NOMO-1 (cell line): ENCODE measurements around the gene GTF2B.
"Not testable (repeated sequence)": the region's sequence is repeated elsewhere in the genome, so short reads cannot be mapped to it uniquely, and the experiment has no call there.

ENCODE experiments used
- DNase-seq, 2 experiments: peaks; one replicate each; lab custom pipeline; 2025; ENCODE audit not compliant: unreplicated experiment in 2 of 2; lab: John Stamatoyannopoulos, UW

Gene GTF2B

GRCh38 chr1:88888750-88889149, 2.6 kb downstream of the GTF2B start:
- DNase-seq, result no peak

DNA sequence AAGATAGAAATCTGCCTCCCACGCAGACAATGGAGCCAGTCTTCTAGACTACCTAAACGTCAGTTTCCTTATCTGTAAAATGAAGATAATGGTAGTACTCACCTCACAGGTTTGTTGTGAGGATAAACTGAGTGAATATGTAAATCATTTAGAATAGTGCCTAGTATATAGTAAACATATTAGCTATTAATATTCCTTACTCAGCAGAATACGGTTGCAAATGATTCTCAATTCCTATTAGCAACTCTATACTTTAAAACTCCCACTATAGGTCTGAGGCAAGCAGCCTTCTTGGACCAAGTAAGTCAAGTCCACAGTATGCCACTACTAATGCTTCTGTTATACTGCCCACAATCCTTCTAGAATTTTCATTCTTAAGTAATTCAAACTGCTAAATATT, 5.4 kb downstream of the GTF2B start:
- DNase-seq, result no peak

DNA sequence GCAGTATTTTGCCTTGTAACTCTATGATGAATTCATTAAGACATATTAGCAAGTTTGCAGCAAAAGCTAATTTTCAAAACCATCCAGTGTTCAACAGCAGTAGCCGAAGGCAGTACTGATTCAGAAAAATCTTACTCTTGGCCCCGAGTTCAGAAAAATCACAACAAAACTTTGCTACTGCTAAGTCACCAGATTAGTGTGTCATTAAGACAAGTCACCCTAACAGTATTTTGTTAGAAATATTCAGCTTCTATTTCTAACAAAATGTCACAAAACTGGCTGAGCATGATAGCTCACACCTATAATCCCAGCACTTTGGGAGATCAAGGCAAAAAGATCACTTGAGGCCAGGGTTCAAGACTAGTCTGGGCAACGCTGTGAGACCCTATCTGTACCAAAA, 8.2 kb downstream of the GTF2B start:
- DNase-seq, result no peak

GRCh38 chr1:88880717-88881116, 10.7 kb downstream of the GTF2B start:
- not testable (repeated sequence) for DNase-seq

- DNase-seq, result no peak
These were observed 12.6 kb downstream of the GTF2B start for GRCh38 chr1:88878731-88879130.

DNA sequence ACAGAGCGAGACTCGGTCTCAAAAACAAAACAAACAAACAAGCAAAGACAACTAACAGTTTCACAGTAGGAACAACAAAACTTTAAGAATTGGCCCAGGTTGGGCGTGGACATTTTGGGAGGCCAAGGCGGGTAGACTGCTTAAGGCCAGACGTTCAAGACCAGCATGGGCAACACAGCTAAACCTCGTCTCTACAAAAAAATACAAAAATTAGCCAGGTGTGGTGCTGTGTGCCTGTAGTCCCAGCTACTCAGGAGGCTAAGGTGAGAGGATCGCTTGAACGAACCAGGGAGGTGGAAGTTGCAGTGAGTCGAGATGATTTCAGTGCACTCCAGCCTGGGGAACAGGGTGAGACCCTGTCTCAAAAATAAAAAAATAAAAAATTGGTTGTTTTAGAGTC, 13.5 kb downstream of the GTF2B start:
- DNase-seq, result no peak

- peak in 1 of 2 experiments; percentile 32 for DNase-seq
These were observed 14.0 kb downstream of the GTF2B start for GRCh38 chr1:88877382-88877825.

GRCh38 chr1:88876573-88877365, 14.6 kb downstream of the GTF2B start:
- DNase-seq, result no peak

GRCh38 chr1:88875595-88875994, 15.8 kb downstream of the GTF2B start:
- no peak for DNase-seq

DNA sequence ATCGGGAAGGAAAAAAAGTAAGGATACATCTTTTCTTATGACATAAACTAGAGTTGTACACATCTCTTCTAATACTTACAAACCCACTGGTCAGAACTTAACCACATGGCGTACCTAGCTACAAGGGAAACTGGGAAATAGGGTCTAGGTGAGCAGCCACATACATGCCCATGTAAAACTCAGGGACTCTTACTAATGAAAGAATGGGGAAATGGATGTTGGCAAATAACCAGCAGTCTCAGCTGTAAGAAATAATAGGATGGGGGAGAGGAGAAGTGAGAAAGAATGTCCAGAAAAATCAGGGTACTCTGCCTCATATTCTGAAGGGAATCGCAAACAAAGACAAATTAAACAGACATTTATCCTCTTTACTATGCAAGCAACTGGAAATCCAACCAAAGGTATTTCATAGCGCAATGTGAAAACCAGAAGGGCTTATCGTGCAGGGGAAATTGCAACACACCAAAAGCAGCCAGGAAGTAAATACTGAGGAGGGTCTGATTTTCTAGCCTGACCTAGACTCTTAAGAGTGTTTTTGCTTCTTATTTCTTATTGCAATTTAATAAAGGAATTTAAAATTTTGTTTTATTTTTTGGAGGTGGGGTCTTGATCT, 17.5 kb downstream of the GTF2B start:
- DNase-seq, result peak; percentile 65 to 76

GRCh38 chr1:88869644-88870043, 21.7 kb downstream of the GTF2B start:
- DNase-seq, result not testable (repeated sequence)

DNA sequence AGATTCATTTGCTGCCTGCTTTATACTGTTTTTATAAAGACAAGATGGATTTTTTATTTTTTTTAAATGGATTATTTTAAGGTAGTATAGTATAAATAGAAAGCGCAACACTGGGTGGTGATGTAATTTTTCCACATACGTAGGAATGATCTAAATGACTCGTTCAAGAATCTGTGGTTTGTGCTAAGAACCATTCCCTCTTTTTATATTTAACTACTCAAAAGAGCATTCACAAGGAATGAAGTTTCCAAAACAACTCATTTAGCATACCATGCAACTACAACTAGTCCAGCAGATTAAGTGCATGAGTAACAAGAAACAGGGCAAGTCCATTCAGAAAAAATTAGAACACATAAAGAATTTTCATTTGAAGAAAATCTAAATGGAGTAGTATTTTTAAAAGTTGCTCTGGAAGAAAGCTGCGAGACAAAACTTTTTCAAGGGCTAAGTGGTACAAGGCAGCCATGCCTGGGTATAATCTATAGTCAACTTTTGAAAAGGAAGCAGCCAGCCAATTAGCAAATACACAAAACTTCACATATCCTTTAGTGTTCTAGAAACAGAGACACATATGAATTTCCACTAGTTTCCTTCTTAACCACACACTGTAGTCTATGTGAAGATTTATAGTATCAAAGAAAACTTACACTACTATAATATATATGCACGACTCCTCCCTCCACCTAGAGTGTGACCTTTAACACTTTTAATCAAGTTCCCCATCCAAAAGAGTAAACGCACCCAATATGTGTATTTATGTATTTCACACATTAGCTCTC, 23.4 kb downstream of the GTF2B start:
- DNase-seq, result no peak

DNA sequence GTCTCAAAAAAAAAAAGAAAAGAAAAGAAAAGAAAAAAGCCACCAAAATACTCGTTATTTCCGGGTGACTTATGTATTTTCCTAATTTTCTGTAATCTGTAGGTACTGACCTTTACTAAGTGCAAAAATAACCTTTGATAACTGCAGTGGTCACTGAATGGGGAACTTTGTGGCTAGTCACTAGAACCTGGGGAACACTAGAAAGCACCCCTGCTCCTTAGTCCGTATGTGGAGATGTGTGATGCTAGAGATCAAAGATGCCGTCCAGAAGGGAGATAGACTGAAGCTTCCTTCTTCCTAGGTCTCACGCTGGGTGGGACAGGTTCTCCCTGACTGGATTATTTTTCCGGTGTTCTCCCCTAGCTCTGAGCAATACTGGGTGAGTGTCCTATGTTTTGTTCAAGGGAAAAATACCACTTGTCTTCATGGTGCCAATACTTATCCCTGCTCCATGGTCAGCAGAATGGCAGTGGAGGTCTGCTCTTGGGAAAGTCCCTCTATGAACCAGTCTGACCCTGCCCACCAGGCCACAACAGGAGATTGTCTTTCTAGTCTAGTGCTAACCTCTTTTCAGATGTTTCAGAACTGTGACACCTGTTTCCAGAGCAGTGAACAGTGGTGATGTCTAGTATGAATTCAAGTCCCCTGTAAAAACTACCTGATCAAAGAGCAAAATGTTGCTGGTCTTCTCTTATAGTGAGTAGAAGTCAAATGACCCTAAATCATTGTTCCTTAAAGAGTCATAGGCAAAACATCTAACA, 39.9 kb downstream of the GTF2B start:
- no peak for DNase-seq

DNA sequence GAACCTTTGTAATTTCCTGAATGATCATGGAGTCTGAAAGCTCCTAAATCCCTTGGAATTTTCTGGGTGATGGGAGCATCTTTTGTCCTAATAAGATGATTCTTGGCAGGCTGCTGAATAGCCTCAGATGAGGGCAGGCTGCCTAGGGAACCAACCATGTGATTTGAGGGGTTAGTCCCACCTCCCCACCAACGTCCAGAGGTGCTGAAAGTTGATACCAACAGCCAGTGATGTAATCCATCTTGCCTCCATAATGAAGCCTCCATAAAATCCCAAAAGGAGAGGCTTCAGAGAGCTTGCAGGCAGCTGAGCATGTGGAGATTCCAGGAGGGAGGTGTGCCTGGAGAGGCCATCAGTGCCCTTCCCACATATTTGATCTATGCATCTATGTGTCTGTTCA, 43.7 kb downstream of the GTF2B start:
- DNase-seq, result no peak

GRCh38 chr1:88825721-88826120, 65.6 kb downstream of the GTF2B start:
- DNase-seq, result no peak

- DNase-seq, result not testable (repeated sequence)
These were observed 71.7 kb downstream of the GTF2B start for GRCh38 chr1:88819642-88820041.

- DNase-seq, result no peak
These were observed 77.9 kb downstream of the GTF2B start for GRCh38 chr1:88813471-88813870.

DNA sequence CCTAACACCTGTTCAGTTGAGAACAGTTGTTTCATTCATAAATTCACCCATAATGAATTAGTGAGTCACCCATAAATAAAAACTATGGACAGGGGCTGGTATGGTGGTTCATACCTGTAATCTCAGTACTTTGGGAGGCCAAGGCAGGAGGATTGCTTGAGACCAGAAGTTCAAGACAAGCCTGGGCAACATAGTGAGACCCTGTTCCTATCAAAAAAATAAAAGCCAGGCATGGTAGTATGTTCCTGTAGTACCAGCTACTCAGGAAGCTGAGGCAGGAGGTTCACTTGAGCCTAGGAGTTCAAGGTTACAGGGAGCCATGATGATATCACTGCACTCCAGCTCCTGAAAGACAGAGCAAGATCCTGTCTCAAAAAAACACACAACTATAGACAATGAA, 79.0 kb downstream of the GTF2B start:
- DNase-seq, result no peak

GRCh38 chr1:88803444-88803843, 87.9 kb downstream of the GTF2B start:
- DNase-seq, result no peak

- DNase-seq, result no peak
These were observed 88.4 kb downstream of the GTF2B start for GRCh38 chr1:88802950-88803349.
